IMR-90 (cell line): ENCODE results near the gene CDCP1.

ENCODE experiments used
- CEBPB ChIP-seq: IDR thresholded peaks from 2 replicates; pipeline ENCODE4 v1.6.1; 2012; ENCODE audit warnings: low read depth, low read length, improper control_type of control experiment
- CTCF ChIP-seq: conservative IDR thresholded peaks from 2 replicates; pipeline ENCODE4 v1.5.1; 2012; ENCODE audit warnings: mild to moderate bottlenecking, low read depth, low read length, improper control_type of control experiment
- MAFK ChIP-seq: IDR thresholded peaks from 2 replicates; pipeline ENCODE4 v1.6.1; 2012; ENCODE audit warnings: low read depth, low read length, improper control_type of control experiment
- POLR2A ChIP-seq: IDR thresholded peaks from 2 replicates; pipeline ENCODE4 v1.6.1; 2012; ENCODE audit warnings: mild to moderate bottlenecking, low read depth, low read length
- RAD21 ChIP-seq: IDR thresholded peaks from 2 replicates; pipeline ENCODE4 v1.6.1; 2012; ENCODE audit warnings: low read length, improper control_type of control experiment
- RFX5 ChIP-seq: IDR thresholded peaks from 2 replicates; pipeline ENCODE4 v1.8.0; 2012; ENCODE audit warnings: low read depth, mild to moderate bottlenecking, low read length, moderate library complexity
- SMC3 ChIP-seq: fragments of 150-350 bp; IDR thresholded peaks from 2 replicates; pipeline ENCODE4 v1.6.1; 2016; ENCODE audit warnings: low read depth, mild to moderate bottlenecking, antibody characterized with exemption, low read length, moderate library complexity

GRCh38 chr3:45134758-45135521 lies 11.2 kb downstream of the CDCP1 start:
- TF ChIP-seq CTCF (no peak), RAD21 (no peak), POLR2A (no peak), CEBPB (no peak), RFX5 (no peak), MAFK (no peak), SMC3 (no peak)
